Common myeloid progenitor, CD34-positive (primary cell): ENCODE measurements around the gene SENP3.

Experiments used
- CTCF ChIA-PET: fragments of 350-600 bp; sonication (Branson Sonifier 250); formaldehyde crosslinking; loops from one replicate; lab custom pipeline; 2021; ENCODE audit warnings: antibody characterized with exemption; lab: Charles Lee
- POLR2A ChIA-PET: fragments of 350-600 bp; sonication (Branson Sonifier 250); formaldehyde crosslinking; loops from one replicate; lab custom pipeline; 2021; ENCODE audit warnings: antibody characterized with exemption; lab: Charles Lee
- DNase-seq, 3 donors: peaks; one replicate each; pipeline versions ENCODE4 v3.0.0 to v3.0.0-alpha.2; 2013
- H3K27ac ChIP-seq, 2 experiments: 1 replicate in 1 of 2; 2 replicates in 1 of 2; pipeline ENCODE4 v1.7.0; 2013; ENCODE audit warnings: inconsistent platforms in 2 of 2, low read length in 2 of 2, mild to moderate bottlenecking in 2 of 2, low read depth in 1 of 2, moderate library complexity in 1 of 2; ENCODE audit not compliant: severe bottlenecking in 2 of 2, insufficient read depth in 1 of 2, poor library complexity in 1 of 2
- H3K27me3 ChIP-seq, 5 experiments: replicated peaks in 2 of 5; 1 replicate in 3 of 5; 2 replicates in 2 of 5; pipeline versions ENCODE4 v1.6.1 to v1.7.0; 2013; ENCODE audit warnings: low read length in 4 of 5, mild to moderate bottlenecking in 2 of 5, moderate library complexity in 2 of 5, inconsistent platforms in 1 of 5; ENCODE audit not compliant: insufficient read depth in 5 of 5, control insufficient read depth in 4 of 5
- H3K36me3 ChIP-seq, 4 experiments: 1 replicate in 2 of 4; 2 replicates in 2 of 4; pipeline versions ENCODE4 v1.6.1 to v1.7.0; 2013; ENCODE audit warnings: low read length in 3 of 4, control low read depth in 1 of 4, mild to moderate bottlenecking in 1 of 4; ENCODE audit not compliant: control insufficient read depth in 4 of 4, insufficient read depth in 4 of 4
- H3K4me1 ChIP-seq, 4 experiments: 1 replicate in 3 of 4; 2 replicates in 1 of 4; pipeline versions ENCODE4 v1.6.1 to v1.7.1; 2013; ENCODE audit warnings: low read length in 3 of 4, mild to moderate bottlenecking in 3 of 4, control low read depth in 1 of 4, inconsistent platforms in 1 of 4, moderate library complexity in 1 of 4; ENCODE audit not compliant: control insufficient read depth in 4 of 4, insufficient read depth in 4 of 4; ENCODE audit errors: control extremely low read depth in 1 of 4
- H3K4me3 ChIP-seq, 7 experiments: 1 replicate in 4 of 7; 2 replicates in 3 of 7; pipeline versions ENCODE4 v1.5.1 to v1.7.0; 2013; ENCODE audit warnings: mild to moderate bottlenecking in 7 of 7, low read length in 6 of 7, moderate library complexity in 6 of 7, inconsistent platforms in 2 of 7, low read depth in 2 of 7, control low read depth in 1 of 7; ENCODE audit not compliant: insufficient read depth in 4 of 7, control insufficient read depth in 1 of 7; ENCODE audit errors: extremely low read depth in 1 of 7
- H3K9me3 ChIP-seq, 5 experiments: 1 replicate in 4 of 5; 2 replicates in 1 of 5; pipeline versions ENCODE4 v1.6.1 to v1.7.1; 2013; ENCODE audit warnings: low read length in 4 of 5, mild to moderate bottlenecking in 2 of 5, inconsistent platforms in 1 of 5, low read depth in 1 of 5, moderate library complexity in 1 of 5; ENCODE audit not compliant: control insufficient read depth in 4 of 5, insufficient read depth in 2 of 5; ENCODE audit errors: control extremely low read depth in 1 of 5
- WGBS: methylation state at CpG from one replicate; pipeline ENCODE4 v1.1.5; 2013; ENCODE audit not compliant: insufficient coverage; 5-methylcytosine and 5-hydroxymethylcytosine counted together

The SENP3 gene

DNA sequence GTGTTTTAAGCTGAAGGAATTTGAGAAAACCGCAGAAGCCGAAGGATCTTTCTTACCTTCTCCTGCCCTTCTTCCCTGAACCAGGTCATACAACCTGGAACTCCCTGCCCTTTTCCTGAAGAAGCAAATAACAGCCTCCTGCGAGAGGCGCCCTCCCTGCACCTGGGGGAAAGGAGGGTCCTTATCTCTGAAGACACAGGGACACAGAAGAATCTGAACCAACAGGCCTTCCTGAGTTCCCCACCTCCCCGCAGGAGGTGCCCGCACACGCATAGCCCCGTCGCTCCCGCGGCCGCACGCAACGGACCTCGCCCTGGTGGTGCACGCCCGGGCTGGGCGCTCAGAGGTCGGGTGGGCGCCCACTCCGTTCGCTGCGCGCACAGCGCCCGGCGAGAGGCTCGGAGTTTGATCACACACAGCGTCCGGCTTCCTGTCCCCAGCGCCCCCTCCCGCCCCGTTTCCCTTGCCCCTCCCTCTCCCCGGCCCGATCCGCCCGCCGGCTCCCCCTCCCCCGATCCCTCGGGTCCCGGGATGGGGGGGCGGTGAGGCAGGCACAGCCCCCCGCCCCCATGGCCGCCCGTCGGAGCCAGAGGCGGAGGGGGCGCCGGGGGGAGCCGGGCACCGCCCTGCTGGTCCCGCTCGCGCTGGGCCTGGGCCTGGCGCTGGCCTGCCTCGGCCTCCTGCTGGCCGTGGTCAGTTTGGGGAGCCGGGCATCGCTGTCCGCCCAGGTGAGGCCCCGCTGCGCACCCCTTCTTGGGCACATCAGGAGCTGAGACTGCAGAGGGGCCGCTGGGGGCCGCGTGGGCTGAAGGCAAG is 12.9 kb upstream of the SENP3 start, which contains the start of gene TNFSF12:
TNFSF12 (plus strand) TSS at position 474 of the 816 bp plus-strand sequence; CDS start at position 570, 96 bp downstream.
- H3K27ac ChIP-seq: peak within 1 kb of the TSS in 1 of 2 experiments; percentile 43
- ChIA-PET POLR2A (interaction anchor here (2.0 kb wide), 1 partner anchor 10 kb away, joined by 9 read pairs; the partner anchor contains the start of gene TNFSF13), CTCF (interaction anchor here (0.8 to 21.7 kb wide), 7 partner anchors 12 to 55 kb away, joined by 3 to 515 read pairs (median 3); partner anchors contain the start of gene SENP3)

DNA sequence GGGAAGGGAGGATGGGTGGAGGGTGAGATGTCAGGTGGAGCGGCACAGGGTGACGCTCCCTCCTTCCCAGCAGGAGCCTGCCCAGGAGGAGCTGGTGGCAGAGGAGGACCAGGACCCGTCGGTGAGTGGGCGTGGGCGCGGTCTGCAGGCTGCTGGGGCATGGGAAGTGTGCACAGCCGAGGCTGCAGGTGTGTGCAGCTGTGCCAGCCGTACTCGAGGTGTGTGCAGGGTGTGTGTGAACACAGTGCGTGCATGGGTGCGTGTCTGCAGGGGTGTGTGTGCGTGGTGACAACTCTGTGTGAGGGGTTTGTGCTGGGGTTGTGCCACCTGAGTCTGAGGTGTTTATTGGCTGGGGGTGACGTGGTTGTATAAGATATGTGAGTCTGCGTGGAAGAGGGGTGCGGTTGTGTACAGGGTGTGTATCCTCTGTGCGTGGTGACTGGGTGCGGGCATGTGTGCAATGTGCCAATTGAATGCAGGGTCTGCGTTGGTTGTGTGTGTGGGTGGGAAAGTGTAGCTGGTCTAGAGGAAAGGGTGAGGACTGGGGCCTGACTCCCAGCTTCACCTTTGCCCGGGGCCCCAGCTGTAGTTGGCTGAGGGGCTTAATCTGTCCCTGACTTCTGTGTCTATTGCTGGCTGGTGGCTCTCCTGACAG is 12.2 kb upstream of the SENP3 start:
- Histone ChIP-seq H3K27ac (peak overlapping the region in 1 of 2 experiments; percentile 43), H3K27me3 (no peaks in the 10 kb centered on the region), H3K9me3 (no peaks in the 10 kb centered on the region), H3K36me3 (peaks cover 0 to 4% (median 0%) of the 10 kb centered on the region in 4 experiments), H3K4me1 (peaks cover 5 to 61% (median 54%) of the 10 kb centered on the region in 4 experiments), H3K4me3 (peak overlapping the region; percentile 17 to 83 (median 43))
- ChIA-PET CTCF (interaction anchor here (1.1 to 21.7 kb wide), 5 partner anchors 11 to 34 kb away, joined by 3 to 515 read pairs (median 4); partner anchors contain the start of gene SENP3), POLR2A (interaction anchor here (0.6 to 2.0 kb wide), 2 partner anchors 10 to 14 kb away, joined by 3 to 9 read pairs; partner anchors contain the start of gene TNFSF13)
- WGBS: 55% methylated on average over 16 of the region's 20 CpGs
- DNase-seq: peak in 1 of 3 donors; percentile 38

More for the DNA sequence above, 12.9 kb upstream of the SENP3 start, which contains the start of gene TNFSF12:
- H3K4me3 ChIP-seq: peak within 1 kb of the TSS; percentile 27 to 83 (median 64)
- peak in 2 of 3 donors; percentile 67 to 78 for DNase-seq
- peaks cover 5 to 58% (median 52%) of the 10 kb centered on the region in 4 experiments for H3K4me1 ChIP-seq
- 0% methylated on average over 49 of the region's 65 CpGs for WGBS
- no peaks in the 10 kb centered on the region for H3K27me3 ChIP-seq
- no peaks in the 10 kb centered on the region for H3K9me3 ChIP-seq
- H3K36me3 ChIP-seq: peaks cover 0 to 4% (median 0%) of the 10 kb centered on the region in 4 experiments

DNA sequence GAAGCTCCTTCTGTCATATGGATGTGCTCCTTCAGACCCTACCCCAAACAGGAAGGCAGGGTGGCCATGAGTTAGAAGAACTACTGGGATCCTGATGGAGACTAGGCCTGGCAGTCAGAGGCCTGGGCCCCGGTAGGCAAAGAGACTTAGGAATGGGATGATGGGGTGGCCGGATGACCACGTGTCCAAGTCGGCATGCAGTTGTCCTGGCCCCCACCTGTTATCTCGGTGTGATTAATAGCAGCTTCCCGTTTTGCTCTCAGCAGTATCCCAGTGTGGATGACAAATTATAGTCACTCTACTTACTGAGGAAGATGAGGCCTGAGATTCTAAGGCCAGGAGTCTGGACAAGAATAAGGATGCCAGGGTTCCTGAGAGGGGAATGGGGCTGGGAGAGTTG is 11.4 kb upstream of the SENP3 start:
- ChIA-PET CTCF (interaction anchor here (1.1 to 21.7 kb wide), 4 partner anchors 10 to 35 kb away, joined by 3 to 515 read pairs (median 20); partner anchors contain the start of gene SENP3), POLR2A (interaction anchor here (2.0 kb wide), 1 partner anchor 9 kb away, joined by 9 read pairs; the partner anchor contains the start of gene TNFSF13)
- WGBS: 73% methylated on average over 5 of the region's 6 CpGs
- H3K27ac ChIP-seq: no peak overlapping the region
- no peaks in the 10 kb centered on the region for H3K9me3 ChIP-seq
- no peak for DNase-seq
- peaks cover 0 to 4% (median 0%) of the 10 kb centered on the region in 4 experiments for H3K36me3 ChIP-seq
- no peaks in the 10 kb centered on the region for H3K27me3 ChIP-seq
- H3K4me1 ChIP-seq: peaks cover 5 to 64% (median 57%) of the 10 kb centered on the region in 4 experiments
- H3K4me3 ChIP-seq: no peak overlapping the region

DNA sequence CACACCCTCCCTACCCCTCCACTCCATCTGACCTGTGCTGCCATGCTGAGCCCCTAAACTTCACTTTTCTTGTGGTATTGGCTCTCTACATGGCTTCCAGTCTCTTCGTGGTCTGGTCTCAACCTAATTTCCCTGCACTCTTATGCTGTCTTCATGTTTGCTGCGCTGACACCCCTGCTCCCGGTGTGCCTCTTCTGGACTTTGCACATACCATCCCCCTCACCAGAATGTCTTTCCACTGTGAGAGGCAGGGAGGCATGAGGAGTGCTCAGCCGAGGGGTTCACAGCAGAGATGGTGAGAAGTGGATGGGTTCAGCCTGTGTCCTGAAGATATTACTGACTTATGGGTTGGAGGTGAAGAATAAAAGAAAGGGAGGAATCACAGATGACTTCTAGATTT is 10.3 kb upstream of the SENP3 start:
- peaks cover 5 to 69% (median 61%) of the 10 kb centered on the region in 4 experiments for H3K4me1 ChIP-seq
- POLR2A ChIA-PET: no interaction called here
- no peak overlapping the region for H3K27ac ChIP-seq

DNA sequence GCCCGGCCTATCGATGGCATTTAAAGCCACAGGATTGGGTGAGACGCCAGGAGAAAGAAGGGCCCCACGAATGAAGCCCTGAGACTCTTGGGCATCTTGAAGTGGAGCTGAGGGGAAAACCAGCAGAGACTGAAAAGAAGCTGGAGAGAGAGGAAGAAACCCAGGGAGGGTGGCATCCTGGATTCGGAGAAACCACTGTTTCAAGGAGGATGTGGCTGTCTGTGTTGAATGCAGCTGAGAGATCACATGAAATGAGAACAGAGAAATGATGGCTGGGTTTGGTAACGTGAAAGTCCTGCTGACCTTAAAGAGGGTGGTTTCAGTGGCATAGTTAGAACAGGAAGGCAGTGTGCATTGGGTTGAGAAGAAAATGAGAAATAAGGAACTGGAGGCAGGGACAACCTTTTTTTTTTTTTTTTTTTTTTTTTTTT is 9.1 kb upstream of the SENP3 start:
- DNase-seq: peak in 2 of 3 donors; percentile 90 to 91
- 0% methylated on average over 6 of the region's 6 CpGs for WGBS

More for the DNA sequence above, 10.3 kb upstream of the SENP3 start:
- Histone ChIP-seq H3K4me3 (no peak overlapping the region), H3K36me3 (peaks cover 0 to 4% (median 0%) of the 10 kb centered on the region in 4 experiments), H3K9me3 (no peaks in the 10 kb centered on the region), H3K27me3 (no peaks in the 10 kb centered on the region)
- CTCF ChIA-PET: interaction anchor here (1.8 to 21.7 kb wide), 2 partner anchors 10 to 36 kb away, joined by 11 to 515 read pairs; partner anchors contain the start of gene SENP3
- no peak for DNase-seq
- 40% methylated on average over 1 of the region's 4 CpGs for WGBS

DNA sequence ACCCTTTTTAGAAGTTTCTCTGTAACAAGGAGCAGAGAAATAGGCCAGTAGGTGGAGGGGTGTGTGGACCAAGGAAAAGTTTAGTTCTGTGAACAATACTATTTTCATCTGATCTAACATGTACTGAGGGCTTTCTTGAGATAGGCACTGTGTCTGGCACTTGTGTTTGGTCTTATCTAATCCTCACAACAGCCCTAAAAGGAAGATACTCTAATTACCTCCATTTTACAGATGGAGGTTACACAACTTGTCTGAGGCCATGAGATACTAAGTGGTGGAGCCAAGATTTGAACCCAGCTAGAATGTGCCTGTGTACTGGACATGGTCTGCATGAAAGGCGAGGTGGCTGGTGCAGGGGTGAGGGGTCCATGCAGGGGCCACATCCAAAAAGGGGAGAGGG is 8.4 kb upstream of the SENP3 start:
- no peak for DNase-seq
- Histone ChIP-seq H3K4me1 (peaks cover 4 to 85% (median 72%) of the 10 kb centered on the region in 4 experiments), H3K4me3 (peak overlapping the region in 1 of 7 experiments; percentile 23), H3K27ac (peak overlapping the region in 1 of 2 experiments; percentile 53), H3K9me3 (no peaks in the 10 kb centered on the region), H3K27me3 (no peaks in the 10 kb centered on the region), H3K36me3 (peaks cover 0 to 4% (median 0%) of the 10 kb centered on the region in 4 experiments)
- ChIA-PET CTCF (interaction anchor here (0.7 to 21.7 kb wide), 5 partner anchors 12 to 117 kb away, joined by 3 to 515 read pairs (median 3); no protein-coding TSS in a partner anchor), POLR2A (interaction anchor here (1.0 kb wide), 1 partner anchor 39 kb away, joined by 3 read pairs; no protein-coding TSS in a partner anchor)
- WGBS: no CpG with 5 or more reads among the region's 1 CpG

More for the DNA sequence above, 9.1 kb upstream of the SENP3 start:
- Histone ChIP-seq H3K27me3 (no peaks in the 10 kb centered on the region), H3K27ac (peak overlapping the region in 1 of 2 experiments; percentile 58), H3K9me3 (no peaks in the 10 kb centered on the region), H3K36me3 (peaks cover 0 to 4% (median 0%) of the 10 kb centered on the region in 4 experiments), H3K4me3 (peak overlapping the region in 3 of 7 experiments; percentile 6 to 55 (median 30)), H3K4me1 (peaks cover 5 to 80% (median 71%) of the 10 kb centered on the region in 4 experiments)
- CTCF ChIA-PET: interaction anchor here (0.8 to 21.7 kb wide), 6 partner anchors 8 to 116 kb away, joined by 3 to 515 read pairs (median 4); partner anchors contain the start of genes POLR2A and SENP3
- POLR2A ChIA-PET: interaction anchor here (0.5 to 0.9 kb wide), 3 partner anchors 68 to 372 kb away, joined by 3 to 5 read pairs (median 5); partner anchors contain the start of gene POLR2A
